Keratinocyte (primary cell): Measurements from ENCODE around the gene TNRC6A.

ENCODE experiments used
- CTCF ChIP-seq, 3 experiments: IDR thresholded peaks in 1 of 3; conservative IDR thresholded peaks in 1 of 3; optimal IDR thresholded peaks in 1 of 3; 2 replicates in 2 of 3; 3 replicates in 1 of 3; pipeline versions ENCODE3 to v1.5.1; 2011; ENCODE audit warnings: low read length in 3 of 3, mild to moderate bottlenecking in 3 of 3, moderate library complexity in 2 of 3, control low read depth in 1 of 3, inconsistent platforms in 1 of 3; ENCODE audit not compliant: insufficient read depth in 2 of 3; ENCODE audit errors: extremely low read depth in 1 of 3
- EZH2 ChIP-seq: IDR thresholded peaks from one replicate; pipeline ENCODE4 v1.6.1; 2012; ENCODE audit warnings: inconsistent platforms, mild to moderate bottlenecking, low read length, moderate library complexity

- no peak for TF ChIP-seq CTCF (optimal IDR thresholded peaks at IDR 0.05 in 1 of 3, IDR thresholded peaks at IDR 0.05 in 1 of 3, conservative IDR thresholded peaks at IDR 0.05 in 1 of 3; ENCODE audit: extremely low read depth in 1 of 3, insufficient read depth in 2 of 3, low read length in 3 of 3)
- no peak for TF ChIP-seq EZH2
These were observed 118.6 kb downstream of the TNRC6A start for GRCh38 chr16:24848065-24848464.
